GM12878 (cell line): ENCODE data around the gene MGLL. TPM values are rescaled to one million over a fixed set of nuclear protein-coding genes. Genes with fewer than 3 reads are reported as not detected.
A peak's percentile ranks its signal among the peaks of the same experiment; 100 is the strongest.

ENCODE experiments used
- BACH1 ChIP-seq: fragments of 450-650 bp; IDR thresholded peaks from 2 replicates; pipeline ENCODE4 v1.6.1; 2017; ENCODE audit warnings: mild to moderate bottlenecking, borderline replicate concordance
- JUNB ChIP-seq: IDR thresholded peaks from 2 replicates; pipeline ENCODE4 v1.6.1; 2016; ENCODE audit warnings: antibody characterized with exemption, mild to moderate bottlenecking
- NFYB ChIP-seq: IDR thresholded peaks from 2 replicates; pipeline ENCODE4 v1.6.1; 2011; ENCODE audit warnings: low read depth, mild to moderate bottlenecking, low read length, improper control_type of control experiment, moderate library complexity; ENCODE audit not compliant: insufficient read depth
- PAX5 ChIP-seq: IDR thresholded peaks from 2 replicates; pipeline ENCODE4 v1.6.1; 2011; ENCODE audit warnings: low read depth, low read length, borderline replicate concordance
- RUNX3 ChIP-seq: IDR thresholded peaks from 2 replicates; pipeline ENCODE4 v1.6.1; 2012; ENCODE audit warnings: low read length, inconsistent platforms
- SPI1 ChIP-seq: IDR thresholded peaks from 2 replicates; pipeline ENCODE4 v1.6.1; 2011; ENCODE audit warnings: low read depth, mild to moderate bottlenecking, low read length, moderate library complexity, borderline replicate concordance; ENCODE audit not compliant: insufficient read depth
- TCF3 ChIP-seq: IDR thresholded peaks from 2 replicates; pipeline ENCODE4 v1.6.1; 2012; ENCODE audit warnings: low read depth, mild to moderate bottlenecking, low read length, borderline replicate concordance; ENCODE audit not compliant: insufficient read depth
- polyA plus RNA-seq, 11 experiments: library from polyadenylated mRNA; depleted of rRNA in 4 of 11; unstranded in 6 of 11; stranded (reverse) in 5 of 11; fragments of >200 nt; fragmentation: Nextera tagmentation in 4 of 11; fragmentation: Illumina TruSeq in 1 of 11; extraction: Ambion mirVana in 4 of 11; extraction: Trizol in 1 of 11; gene quantifications; 1 replicate in 1 of 11; 2 replicates in 10 of 11; pipeline versions ENCODE4 v1.2.1 to v1.2.3, GENCODE V29; 2011 to 2016; ENCODE audit warnings: inconsistent platforms in 2 of 11, missing spikeins in 2 of 11, low read depth in 1 of 11
- total RNA-seq, 4 experiments: library from RNA; depleted of rRNA in 3 of 4; stranded (reverse); fragments of >200 nt in 3 of 4; fragmentation: Illumina TruSeq in 1 of 4; extraction: Trizol in 1 of 4; gene quantifications; 2 replicates each; pipeline versions ENCODE4 v1.2.1 to v1.2.3, GENCODE V29; 2013 to 2021
- TF ChIP-seq, protein P1 (sequence below): fragments of 450-650 bp; conservative IDR thresholded peaks from 2 replicates; pipeline ENCODE4 v1.6.1; 2017; ENCODE audit warnings: mild to moderate bottlenecking, moderate library complexity
- TF ChIP-seq, protein P2 (sequence below): fragments of 450-650 bp; IDR thresholded peaks from 2 replicates; pipeline ENCODE4 v1.6.1; 2016; ENCODE audit warnings: mild to moderate bottlenecking
- TF ChIP-seq, protein P3 (sequence below): fragments of 450-650 bp; IDR thresholded peaks from 2 replicates; pipeline ENCODE4 v1.6.1; 2016; ENCODE audit warnings: mild to moderate bottlenecking, moderate library complexity, borderline replicate concordance
- TF ChIP-seq, protein P4 (sequence below): IDR thresholded peaks from 2 replicates; pipeline ENCODE4 v1.6.1; 2012; ENCODE audit warnings: mild to moderate bottlenecking, low read depth, low read length
- TF ChIP-seq, protein P5 (sequence below): IDR thresholded peaks from 2 replicates; pipeline ENCODE4 v1.6.1; 2011; ENCODE audit warnings: borderline replicate concordance, low read depth, mild to moderate bottlenecking, moderate library complexity, low read length; ENCODE audit not compliant: insufficient read depth, poor library complexity, severe bottlenecking

MGLL gene
- total and polyA plus RNA-seq, 10 of the 15 experiments (the other 5 are each of a cell fraction or from before 2014, with no cell fraction given): 44.9 to 177 (median 72.9) TPM

DNA sequence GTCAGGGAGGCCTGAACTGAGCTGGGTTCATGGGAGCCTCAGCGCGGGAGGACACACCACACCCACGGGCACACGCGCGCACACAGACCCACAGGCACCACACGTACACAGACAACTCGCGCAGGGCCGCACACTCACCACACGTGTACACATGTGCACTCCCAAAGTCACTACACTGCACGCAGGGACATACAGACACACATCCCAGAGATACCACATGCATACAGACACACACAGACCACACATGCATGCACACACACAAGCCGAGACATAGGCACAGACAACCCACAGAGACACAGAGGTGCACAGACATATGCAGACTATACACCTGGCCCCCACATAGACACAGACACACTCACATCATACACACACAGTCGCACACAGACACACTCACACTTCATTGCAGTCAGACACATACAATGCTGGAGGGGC is 1.1 kb upstream of the MGLL start (continued):
- TF ChIP-seq, protein P1, sequence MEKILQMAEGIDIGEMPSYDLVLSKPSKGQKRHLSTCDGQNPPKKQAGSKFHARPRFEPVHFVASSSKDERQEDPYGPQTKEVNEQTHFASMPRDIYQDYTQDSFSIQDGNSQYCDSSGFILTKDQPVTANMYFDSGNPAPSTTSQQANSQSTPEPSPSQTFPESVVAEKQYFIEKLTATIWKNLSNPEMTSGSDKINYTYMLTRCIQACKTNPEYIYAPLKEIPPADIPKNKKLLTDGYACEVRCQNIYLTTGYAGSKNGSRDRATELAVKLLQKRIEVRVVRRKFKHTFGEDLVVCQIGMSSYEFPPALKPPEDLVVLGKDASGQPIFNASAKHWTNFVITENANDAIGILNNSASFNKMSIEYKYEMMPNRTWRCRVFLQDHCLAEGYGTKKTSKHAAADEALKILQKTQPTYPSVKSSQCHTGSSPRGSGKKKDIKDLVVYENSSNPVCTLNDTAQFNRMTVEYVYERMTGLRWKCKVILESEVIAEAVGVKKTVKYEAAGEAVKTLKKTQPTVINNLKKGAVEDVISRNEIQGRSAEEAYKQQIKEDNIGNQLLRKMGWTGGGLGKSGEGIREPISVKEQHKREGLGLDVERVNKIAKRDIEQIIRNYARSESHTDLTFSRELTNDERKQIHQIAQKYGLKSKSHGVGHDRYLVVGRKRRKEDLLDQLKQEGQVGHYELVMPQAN: no peak
- TF ChIP-seq, protein P2, sequence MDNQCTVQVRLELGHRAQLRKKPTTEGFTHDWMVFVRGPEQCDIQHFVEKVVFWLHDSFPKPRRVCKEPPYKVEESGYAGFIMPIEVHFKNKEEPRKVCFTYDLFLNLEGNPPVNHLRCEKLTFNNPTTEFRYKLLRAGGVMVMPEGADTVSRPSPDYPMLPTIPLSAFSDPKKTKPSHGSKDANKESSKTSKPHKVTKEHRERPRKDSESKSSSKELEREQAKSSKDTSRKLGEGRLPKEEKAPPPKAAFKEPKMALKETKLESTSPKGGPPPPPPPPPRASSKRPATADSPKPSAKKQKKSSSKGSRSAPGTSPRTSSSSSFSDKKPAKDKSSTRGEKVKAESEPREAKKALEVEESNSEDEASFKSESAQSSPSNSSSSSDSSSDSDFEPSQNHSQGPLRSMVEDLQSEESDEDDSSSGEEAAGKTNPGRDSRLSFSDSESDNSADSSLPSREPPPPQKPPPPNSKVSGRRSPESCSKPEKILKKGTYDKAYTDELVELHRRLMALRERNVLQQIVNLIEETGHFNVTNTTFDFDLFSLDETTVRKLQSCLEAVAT: peak; percentile 80
- TF ChIP-seq BACH1 (peak; percentile 7; the same call in 1 of the 2 replicates), SPI1 (no peak), NFYB (no peak), RUNX3 (0 out of 2 replicates have a peak, but pooled peaks have one; percentile 13), TCF3 (no peak), JUNB (no peak), PAX5 (peak; percentile 38; the same call in 1 of the 2 replicates)
- TF ChIP-seq, protein P3, sequence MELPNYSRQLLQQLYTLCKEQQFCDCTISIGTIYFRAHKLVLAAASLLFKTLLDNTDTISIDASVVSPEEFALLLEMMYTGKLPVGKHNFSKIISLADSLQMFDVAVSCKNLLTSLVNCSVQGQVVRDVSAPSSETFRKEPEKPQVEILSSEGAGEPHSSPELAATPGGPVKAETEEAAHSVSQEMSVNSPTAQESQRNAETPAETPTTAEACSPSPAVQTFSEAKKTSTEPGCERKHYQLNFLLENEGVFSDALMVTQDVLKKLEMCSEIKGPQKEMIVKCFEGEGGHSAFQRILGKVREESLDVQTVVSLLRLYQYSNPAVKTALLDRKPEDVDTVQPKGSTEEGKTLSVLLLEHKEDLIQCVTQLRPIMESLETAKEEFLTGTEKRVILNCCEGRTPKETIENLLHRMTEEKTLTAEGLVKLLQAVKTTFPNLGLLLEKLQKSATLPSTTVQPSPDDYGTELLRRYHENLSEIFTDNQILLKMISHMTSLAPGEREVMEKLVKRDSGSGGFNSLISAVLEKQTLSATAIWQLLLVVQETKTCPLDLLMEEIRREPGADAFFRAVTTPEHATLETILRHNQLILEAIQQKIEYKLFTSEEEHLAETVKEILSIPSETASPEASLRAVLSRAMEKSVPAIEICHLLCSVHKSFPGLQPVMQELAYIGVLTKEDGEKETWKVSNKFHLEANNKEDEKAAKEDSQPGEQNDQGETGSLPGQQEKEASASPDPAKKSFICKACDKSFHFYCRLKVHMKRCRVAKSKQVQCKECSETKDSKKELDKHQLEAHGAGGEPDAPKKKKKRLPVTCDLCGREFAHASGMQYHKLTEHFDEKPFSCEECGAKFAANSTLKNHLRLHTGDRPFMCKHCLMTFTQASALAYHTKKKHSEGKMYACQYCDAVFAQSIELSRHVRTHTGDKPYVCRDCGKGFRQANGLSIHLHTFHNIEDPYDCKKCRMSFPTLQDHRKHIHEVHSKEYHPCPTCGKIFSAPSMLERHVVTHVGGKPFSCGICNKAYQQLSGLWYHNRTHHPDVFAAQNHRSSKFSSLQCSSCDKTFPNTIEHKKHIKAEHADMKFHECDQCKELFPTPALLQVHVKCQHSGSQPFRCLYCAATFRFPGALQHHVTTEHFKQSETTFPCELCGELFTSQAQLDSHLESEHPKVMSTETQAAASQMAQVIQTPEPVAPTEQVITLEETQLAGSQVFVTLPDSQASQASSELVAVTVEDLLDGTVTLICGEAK: no peak
- TF ChIP-seq, protein P4, sequence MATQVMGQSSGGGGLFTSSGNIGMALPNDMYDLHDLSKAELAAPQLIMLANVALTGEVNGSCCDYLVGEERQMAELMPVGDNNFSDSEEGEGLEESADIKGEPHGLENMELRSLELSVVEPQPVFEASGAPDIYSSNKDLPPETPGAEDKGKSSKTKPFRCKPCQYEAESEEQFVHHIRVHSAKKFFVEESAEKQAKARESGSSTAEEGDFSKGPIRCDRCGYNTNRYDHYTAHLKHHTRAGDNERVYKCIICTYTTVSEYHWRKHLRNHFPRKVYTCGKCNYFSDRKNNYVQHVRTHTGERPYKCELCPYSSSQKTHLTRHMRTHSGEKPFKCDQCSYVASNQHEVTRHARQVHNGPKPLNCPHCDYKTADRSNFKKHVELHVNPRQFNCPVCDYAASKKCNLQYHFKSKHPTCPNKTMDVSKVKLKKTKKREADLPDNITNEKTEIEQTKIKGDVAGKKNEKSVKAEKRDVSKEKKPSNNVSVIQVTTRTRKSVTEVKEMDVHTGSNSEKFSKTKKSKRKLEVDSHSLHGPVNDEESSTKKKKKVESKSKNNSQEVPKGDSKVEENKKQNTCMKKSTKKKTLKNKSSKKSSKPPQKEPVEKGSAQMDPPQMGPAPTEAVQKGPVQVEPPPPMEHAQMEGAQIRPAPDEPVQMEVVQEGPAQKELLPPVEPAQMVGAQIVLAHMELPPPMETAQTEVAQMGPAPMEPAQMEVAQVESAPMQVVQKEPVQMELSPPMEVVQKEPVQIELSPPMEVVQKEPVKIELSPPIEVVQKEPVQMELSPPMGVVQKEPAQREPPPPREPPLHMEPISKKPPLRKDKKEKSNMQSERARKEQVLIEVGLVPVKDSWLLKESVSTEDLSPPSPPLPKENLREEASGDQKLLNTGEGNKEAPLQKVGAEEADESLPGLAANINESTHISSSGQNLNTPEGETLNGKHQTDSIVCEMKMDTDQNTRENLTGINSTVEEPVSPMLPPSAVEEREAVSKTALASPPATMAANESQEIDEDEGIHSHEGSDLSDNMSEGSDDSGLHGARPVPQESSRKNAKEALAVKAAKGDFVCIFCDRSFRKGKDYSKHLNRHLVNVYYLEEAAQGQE: no peak
- TF ChIP-seq, protein P5, sequence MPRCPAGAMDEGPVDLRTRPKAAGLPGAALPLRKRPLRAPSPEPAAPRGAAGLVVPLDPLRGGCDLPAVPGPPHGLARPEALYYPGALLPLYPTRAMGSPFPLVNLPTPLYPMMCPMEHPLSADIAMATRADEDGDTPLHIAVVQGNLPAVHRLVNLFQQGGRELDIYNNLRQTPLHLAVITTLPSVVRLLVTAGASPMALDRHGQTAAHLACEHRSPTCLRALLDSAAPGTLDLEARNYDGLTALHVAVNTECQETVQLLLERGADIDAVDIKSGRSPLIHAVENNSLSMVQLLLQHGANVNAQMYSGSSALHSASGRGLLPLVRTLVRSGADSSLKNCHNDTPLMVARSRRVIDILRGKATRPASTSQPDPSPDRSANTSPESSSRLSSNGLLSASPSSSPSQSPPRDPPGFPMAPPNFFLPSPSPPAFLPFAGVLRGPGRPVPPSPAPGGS: no peak
